ENCODE results near the gene C22orf15. TPM values are rescaled to one million over a fixed set of nuclear protein-coding genes. Genes with fewer than 3 reads are reported as not detected.

C22orf15 gene
- total RNA-seq, 1 donor, result 0.72 TPM

GRCh38 chr22:23767673-23768548, 5.1 kb downstream of the C22orf15 start, which contains the start of gene CHCHD10:
CHCHD10 (minus strand) TSS chr22:23767972; CDS start chr22:23767874, 98 bp downstream.
- H3K27me3 ChIP-seq (ENCODE audit: insufficient read depth, low read length), result no peaks in the 10 kb centered on the region
- peak within 1 kb of the TSS; percentile 53 for H3K27ac ChIP-seq (ENCODE audit: low read depth, low read length)
- no peaks in the 10 kb centered on the region for H3K9me3 ChIP-seq (ENCODE audit: low read depth, low read length)
- H4K20me1 ChIP-seq (ENCODE audit: insufficient read depth, low read length), result peaks cover 5% of the 10 kb centered on the region
- DNase-seq (ENCODE audit: insufficient read length, low spot score, missing footprints), result peak; percentile 99
- H3K79me2 ChIP-seq (ENCODE audit: insufficient read depth, low read length), result no peaks in the 10 kb centered on the region
- H3K36me3 ChIP-seq (ENCODE audit: insufficient read depth, low read length), result no peaks in the 10 kb centered on the region
- peaks cover 16% of the 10 kb centered on the region for H3K4me1 ChIP-seq (ENCODE audit: insufficient read depth, low read length)
- peak within 1 kb of the TSS; percentile 98 for H2AFZ ChIP-seq (ENCODE audit: low read length)
- TF ChIP-seq, protein P1, sequence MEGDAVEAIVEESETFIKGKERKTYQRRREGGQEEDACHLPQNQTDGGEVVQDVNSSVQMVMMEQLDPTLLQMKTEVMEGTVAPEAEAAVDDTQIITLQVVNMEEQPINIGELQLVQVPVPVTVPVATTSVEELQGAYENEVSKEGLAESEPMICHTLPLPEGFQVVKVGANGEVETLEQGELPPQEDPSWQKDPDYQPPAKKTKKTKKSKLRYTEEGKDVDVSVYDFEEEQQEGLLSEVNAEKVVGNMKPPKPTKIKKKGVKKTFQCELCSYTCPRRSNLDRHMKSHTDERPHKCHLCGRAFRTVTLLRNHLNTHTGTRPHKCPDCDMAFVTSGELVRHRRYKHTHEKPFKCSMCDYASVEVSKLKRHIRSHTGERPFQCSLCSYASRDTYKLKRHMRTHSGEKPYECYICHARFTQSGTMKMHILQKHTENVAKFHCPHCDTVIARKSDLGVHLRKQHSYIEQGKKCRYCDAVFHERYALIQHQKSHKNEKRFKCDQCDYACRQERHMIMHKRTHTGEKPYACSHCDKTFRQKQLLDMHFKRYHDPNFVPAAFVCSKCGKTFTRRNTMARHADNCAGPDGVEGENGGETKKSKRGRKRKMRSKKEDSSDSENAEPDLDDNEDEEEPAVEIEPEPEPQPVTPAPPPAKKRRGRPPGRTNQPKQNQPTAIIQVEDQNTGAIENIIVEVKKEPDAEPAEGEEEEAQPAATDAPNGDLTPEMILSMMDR (IDR thresholded peaks at IDR 0.05; ENCODE audit: extremely low read depth, low read depth, low read length), result peak; percentile 73
- peak within 1 kb of the TSS; percentile 98 for H3K4me2 ChIP-seq (ENCODE audit: insufficient read depth, low read length)
- H3K4me3 ChIP-seq (ENCODE audit: insufficient read depth, low read length), result peak within 1 kb of the TSS; percentile 87

- TF ChIP-seq, protein P1 (IDR thresholded peaks at IDR 0.05; ENCODE audit: extremely low read depth, low read depth, low read length), result no peak
- Histone ChIP-seq H3K4me3 (ENCODE audit: insufficient read depth, low read length) (no peak overlapping the region), H2AFZ (ENCODE audit: low read length) (no peak overlapping the region), H4K20me1 (ENCODE audit: insufficient read depth, low read length) (peaks cover 5% of the 10 kb centered on the region), H3K36me3 (ENCODE audit: insufficient read depth, low read length) (no peaks in the 10 kb centered on the region), H3K9me3 (ENCODE audit: low read depth, low read length) (no peaks in the 10 kb centered on the region), H3K4me2 (ENCODE audit: insufficient read depth, low read length) (no peak overlapping the region), H3K4me1 (ENCODE audit: insufficient read depth, low read length) (peaks cover 19% of the 10 kb centered on the region), H3K27ac (ENCODE audit: low read depth, low read length) (no peak overlapping the region), H3K79me2 (ENCODE audit: insufficient read depth, low read length) (no peaks in the 10 kb centered on the region), H3K27me3 (ENCODE audit: insufficient read depth, low read length) (peaks cover 6% of the 10 kb centered on the region)
- peak; percentile 77 for DNase-seq (ENCODE audit: insufficient read length, low spot score, missing footprints)
Measured at GRCh38 chr22:23769321-23769965, 6.7 kb downstream of the C22orf15 start.

DNA sequence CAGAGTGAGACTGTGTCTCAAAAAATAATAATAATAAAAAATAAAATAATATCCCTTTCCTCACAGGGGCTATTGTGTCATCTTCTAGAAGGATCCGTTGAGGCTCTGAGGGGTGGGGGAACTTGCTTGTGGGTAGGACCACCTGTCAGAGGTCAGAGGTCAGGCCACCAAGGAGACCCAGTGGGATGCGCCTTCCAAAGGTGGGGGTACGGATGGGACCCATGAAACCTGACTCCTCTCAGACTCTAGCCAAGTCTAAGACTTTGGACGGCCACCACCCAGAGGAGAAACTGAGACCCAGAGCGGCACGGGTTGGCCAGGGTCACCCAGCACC, 9.5 kb downstream of the C22orf15 start:
- Histone ChIP-seq H3K4me3 (ENCODE audit: insufficient read depth, low read length) (peak overlapping the region; percentile 57), H3K4me1 (ENCODE audit: insufficient read depth, low read length) (peaks cover 23% of the 10 kb centered on the region), H3K79me2 (ENCODE audit: insufficient read depth, low read length) (no peaks in the 10 kb centered on the region), H3K27ac (ENCODE audit: low read depth, low read length) (no peak overlapping the region), H3K4me2 (ENCODE audit: insufficient read depth, low read length) (peak overlapping the region; percentile 64), H3K27me3 (ENCODE audit: insufficient read depth, low read length) (peaks cover 6% of the 10 kb centered on the region), H4K20me1 (ENCODE audit: insufficient read depth, low read length) (no peaks in the 10 kb centered on the region), H3K9me3 (ENCODE audit: low read depth, low read length) (no peaks in the 10 kb centered on the region), H2AFZ (ENCODE audit: low read length) (peak overlapping the region; percentile 53), H3K36me3 (ENCODE audit: insufficient read depth, low read length) (no peaks in the 10 kb centered on the region)
- no peak for DNase-seq (ENCODE audit: insufficient read length, low spot score, missing footprints)
- TF ChIP-seq, protein P1 (IDR thresholded peaks at IDR 0.05; ENCODE audit: extremely low read depth, low read depth, low read length), result no peak

All from osteoblast (primary cell).